Astrocyte (in vitro differentiated cells and primary cell): Measurements from ENCODE around the gene FOXJ1. TPM values are rescaled to one million over a fixed set of nuclear protein-coding genes. Genes with fewer than 3 reads are reported as not detected.
"Not testable (repeated sequence)": the region's sequence is repeated elsewhere in the genome, so short reads cannot be mapped to it uniquely, and the experiment has no call there.

Experiments used
- DNase-seq: peaks from one replicate; pipeline ENCODE4 v3.0.0-alpha.2; 2010; ENCODE audit warnings: low read depth
- FAIRE-seq: peaks from 2 replicates; lab custom pipeline; 2011; peaks lifted over from hg19 to GRCh38; lab: Jason Lieb, UNC
- H2AFZ ChIP-seq: 2 replicates; pipeline ENCODE4 v1.6.0; 2012; ENCODE audit warnings: low read depth, low read length, inconsistent platforms
- H3K27ac ChIP-seq: 2 replicates; pipeline ENCODE4 v1.5.1; 2011; ENCODE audit warnings: low read depth, low read length, inconsistent platforms
- H3K27me3 ChIP-seq: 2 replicates; pipeline ENCODE4 v1.6.0; 2011; ENCODE audit warnings: low read length, inconsistent platforms; ENCODE audit not compliant: insufficient read depth
- H3K36me3 ChIP-seq: 2 replicates; pipeline ENCODE4 v1.5.1; 2011; ENCODE audit warnings: low read length, inconsistent platforms; ENCODE audit not compliant: insufficient read depth
- H3K4me1 ChIP-seq: 2 replicates; pipeline ENCODE4 v1.5.1; 2011; ENCODE audit warnings: low read length, inconsistent platforms; ENCODE audit not compliant: insufficient read depth
- H3K4me2 ChIP-seq: 2 replicates; pipeline ENCODE4 v1.6.0; 2012; ENCODE audit warnings: low read length, inconsistent platforms
- H3K4me3 ChIP-seq: 2 replicates; pipeline ENCODE4 v1.5.1; 2011; ENCODE audit warnings: low read depth, mild to moderate bottlenecking, low read length, inconsistent platforms; ENCODE audit not compliant: insufficient read depth
- H3K79me2 ChIP-seq: 2 replicates; pipeline ENCODE4 v1.6.0; 2012; ENCODE audit warnings: mild to moderate bottlenecking, low read length, inconsistent platforms; ENCODE audit not compliant: insufficient read depth
- H3K9ac ChIP-seq: 2 replicates; pipeline ENCODE4 v1.6.0; 2012; ENCODE audit warnings: mild to moderate bottlenecking, low read length, inconsistent platforms
- H3K9me3 ChIP-seq: 2 replicates; pipeline ENCODE4 v1.5.1; 2012; ENCODE audit warnings: low read depth, mild to moderate bottlenecking, low read length, inconsistent platforms; ENCODE audit not compliant: insufficient read depth
- H4K20me1 ChIP-seq: 2 replicates; pipeline ENCODE4 v1.6.0; 2012; ENCODE audit warnings: low read length, inconsistent platforms; ENCODE audit not compliant: insufficient read depth
- H3K27ac Mint-ChIP-seq: one replicate; pipeline ENCODE4 v1.8.0; 2021; ENCODE audit warnings: mild to moderate bottlenecking, mixed read lengths; ENCODE audit not compliant: unreplicated experiment
- H3K27me3 Mint-ChIP-seq: one replicate; pipeline ENCODE4 v1.8.0; 2021; ENCODE audit warnings: low read depth, mixed read lengths; ENCODE audit not compliant: unreplicated experiment
- H3K36me3 Mint-ChIP-seq: one replicate; pipeline ENCODE4 v1.8.0; 2021; ENCODE audit warnings: low read depth, mixed read lengths; ENCODE audit not compliant: unreplicated experiment
- H3K4me1 Mint-ChIP-seq: one replicate; pipeline ENCODE4 v1.8.0; 2021; ENCODE audit warnings: low read depth, mixed read lengths; ENCODE audit not compliant: unreplicated experiment
- H3K4me3 Mint-ChIP-seq: one replicate; pipeline ENCODE4 v1.8.0; 2021; ENCODE audit warnings: mild to moderate bottlenecking, moderate library complexity, mixed read lengths; ENCODE audit not compliant: unreplicated experiment
- H3K9me3 Mint-ChIP-seq: one replicate; pipeline ENCODE4 v1.8.0; 2021; ENCODE audit warnings: mild to moderate bottlenecking, mixed read lengths; ENCODE audit not compliant: unreplicated experiment
- CTCF ChIP-seq: IDR thresholded peaks from 2 replicates; pipeline ENCODE4 v1.5.1; 2011; ENCODE audit warnings: low read depth, mild to moderate bottlenecking, inconsistent platforms, low read length, moderate library complexity; ENCODE audit not compliant: insufficient read depth
- EZH2 ChIP-seq: IDR thresholded peaks from 2 replicates; pipeline ENCODE4 v1.6.1; 2012; ENCODE audit warnings: mild to moderate bottlenecking, low read length, inconsistent platforms; ENCODE audit not compliant: insufficient read depth
- total RNA-seq: library from RNA; stranded (reverse); gene quantifications from 2 replicates; pipeline ENCODE4 v1.2.1, GENCODE V29; 2021

Gene FOXJ1
- total RNA-seq, 1 donor from 2014 or later, result 0.48 TPM

- H3K4me3 ChIP-seq, result no peak overlapping the region
- H3K9me3 ChIP-seq, result no peaks in the 10 kb centered on the region
- peaks cover 5% of the 10 kb centered on the region for H3K27me3 ChIP-seq
- H3K36me3 ChIP-seq, result no peaks in the 10 kb centered on the region
- no peak overlapping the region for H3K9ac ChIP-seq
- H4K20me1 ChIP-seq, result no peaks in the 10 kb centered on the region
- FAIRE-seq, result no peak
- H3K79me2 ChIP-seq, result no peaks in the 10 kb centered on the region
- no peak overlapping the region for H3K27ac ChIP-seq
- Mint-ChIP-seq H3K27ac (no peak overlapping the region), H3K4me3 (no peak overlapping the region), H3K27me3 (peaks cover 8% of the 10 kb centered on the region), H3K9me3 (no peaks in the 10 kb centered on the region), H3K4me1 (no peaks in the 10 kb centered on the region), H3K36me3 (no peaks in the 10 kb centered on the region)
- H3K4me2 ChIP-seq, result no peak overlapping the region
- DNase-seq, result no peak
- no peak overlapping the region for H2AFZ ChIP-seq
- no peak for TF ChIP-seq EZH2
- TF ChIP-seq CTCF, result no peak
- no peaks in the 10 kb centered on the region for H3K4me1 ChIP-seq
Measured at GRCh38 chr17:76188213-76189016, 47.4 kb upstream of the FOXJ1 start.

GRCh38 chr17:76186774-76187173 lies 45.7 kb upstream of the FOXJ1 start:
- not testable (repeated sequence) for H3K36me3 ChIP-seq, H3K36me3 Mint-ChIP-seq, H3K27ac ChIP-seq, H3K4me1 Mint-ChIP-seq, H2AFZ ChIP-seq, DNase-seq, H4K20me1 ChIP-seq, H3K9me3 ChIP-seq, H3K27ac Mint-ChIP-seq, H3K4me2 ChIP-seq, H3K79me2 ChIP-seq, H3K9ac ChIP-seq, H3K27me3 ChIP-seq, H3K4me1 ChIP-seq, FAIRE-seq, H3K27me3 Mint-ChIP-seq, H3K4me3 Mint-ChIP-seq, H3K9me3 Mint-ChIP-seq, H3K4me3 ChIP-seq

GRCh38 chr17:76184290-76184689 lies 43.2 kb upstream of the FOXJ1 start:
- no peak overlapping the region for H3K4me2 ChIP-seq
- no peaks in the 10 kb centered on the region for H3K4me1 Mint-ChIP-seq
- H3K79me2 ChIP-seq, result no peaks in the 10 kb centered on the region
- peaks cover 3% of the 10 kb centered on the region for H3K27me3 ChIP-seq
- no peak overlapping the region for H3K4me3 Mint-ChIP-seq
- TF ChIP-seq EZH2, result no peak
- TF ChIP-seq CTCF, result no peak
- no peak overlapping the region for H3K27ac Mint-ChIP-seq
- H2AFZ ChIP-seq, result no peak overlapping the region
- H3K36me3 ChIP-seq, result no peaks in the 10 kb centered on the region
- no peak for DNase-seq
- H3K27me3 Mint-ChIP-seq, result peaks cover 6% of the 10 kb centered on the region
- H3K36me3 Mint-ChIP-seq, result no peaks in the 10 kb centered on the region
- peaks cover 3% of the 10 kb centered on the region for H3K4me1 ChIP-seq
- no peaks in the 10 kb centered on the region for H3K9me3 Mint-ChIP-seq
- H4K20me1 ChIP-seq, result no peaks in the 10 kb centered on the region
- H3K4me3 ChIP-seq, result no peak overlapping the region
- no peak overlapping the region for H3K9ac ChIP-seq
- no peak overlapping the region for H3K27ac ChIP-seq
- FAIRE-seq, result no peak
- no peaks in the 10 kb centered on the region for H3K9me3 ChIP-seq
